Stimulated activated CD4-positive, alpha-beta T cell treated with anti-CD3 and anti-CD28 coated beads, Interleukin-4, amount 100 ng/mL, for 4 hours (primary cell): ENCODE measurements around the gene ATP5F1A.
"Not testable (repeated sequence)": the region's sequence is repeated elsewhere in the genome, so short reads cannot be mapped to it uniquely, and the experiment has no call there.

Experiments used
- DNase-seq, 2 experiments: peaks; one replicate each; pipeline ENCODE4 v3.0.0-alpha.2; 2020

The ATP5F1A gene

GRCh38 chr18:46072959-46073358 lies 25.1 kb downstream of the ATP5F1A start:
- DNase-seq: no peak

GRCh38 chr18:46072376-46072867 lies 25.7 kb downstream of the ATP5F1A start:
- DNase-seq: no peak

GRCh38 chr18:46071653-46072375 lies 26.3 kb downstream of the ATP5F1A start, which contains the start of gene PSTPIP2:
Gene PSTPIP2, minus strand, starts transcription at chr18:46072260. Its CDS starts 72 bp downstream, at chr18:46072188.
- peak; percentile 62 to 65 for DNase-seq

GRCh38 chr18:46070815-46071652 lies 27.1 kb downstream of the ATP5F1A start:
- no peak for DNase-seq

GRCh38 chr18:46070232-46070631 lies 27.9 kb downstream of the ATP5F1A start:
- no peak for DNase-seq

- DNase-seq: no peak
Observed at GRCh38 chr18:46069524-46069923, 28.6 kb downstream of the ATP5F1A start.

- DNase-seq: no peak
Observed at GRCh38 chr18:46068763-46069162, 29.3 kb downstream of the ATP5F1A start.

- no peak for DNase-seq
Observed at GRCh38 chr18:46067438-46068007, 30.6 kb downstream of the ATP5F1A start.

GRCh38 chr18:46062781-46063180 lies 35.3 kb downstream of the ATP5F1A start:
- DNase-seq: no peak

GRCh38 chr18:46061796-46062195 lies 36.3 kb downstream of the ATP5F1A start:
- DNase-seq: no peak

GRCh38 chr18:46061387-46061786 lies 36.7 kb downstream of the ATP5F1A start:
- no peak for DNase-seq

GRCh38 chr18:46060359-46060841 lies 37.7 kb downstream of the ATP5F1A start:
- no peak for DNase-seq

GRCh38 chr18:46055838-46056230 lies 42.3 kb downstream of the ATP5F1A start:
- DNase-seq: no peak

- DNase-seq: no peak
Observed at GRCh38 chr18:46054956-46055837, 42.9 kb downstream of the ATP5F1A start.

GRCh38 chr18:46053368-46054095 lies 44.6 kb downstream of the ATP5F1A start:
- DNase-seq: no peak

GRCh38 chr18:46051731-46052461 lies 46.2 kb downstream of the ATP5F1A start:
- DNase-seq: no peak

- DNase-seq: no peak
Observed at GRCh38 chr18:46050268-46050667, 47.8 kb downstream of the ATP5F1A start.

- no peak for DNase-seq
Observed at GRCh38 chr18:46048641-46049040, 49.5 kb downstream of the ATP5F1A start.

GRCh38 chr18:46047369-46047768 lies 50.7 kb downstream of the ATP5F1A start:
- not testable (repeated sequence) for DNase-seq

GRCh38 chr18:46046688-46047087 lies 51.4 kb downstream of the ATP5F1A start:
- no peak for DNase-seq

- DNase-seq: no peak
Observed at GRCh38 chr18:46046126-46046525, 52.0 kb downstream of the ATP5F1A start.
